ENCODE results near the gene GAS2L1.

GAS2L1 gene

DNA sequence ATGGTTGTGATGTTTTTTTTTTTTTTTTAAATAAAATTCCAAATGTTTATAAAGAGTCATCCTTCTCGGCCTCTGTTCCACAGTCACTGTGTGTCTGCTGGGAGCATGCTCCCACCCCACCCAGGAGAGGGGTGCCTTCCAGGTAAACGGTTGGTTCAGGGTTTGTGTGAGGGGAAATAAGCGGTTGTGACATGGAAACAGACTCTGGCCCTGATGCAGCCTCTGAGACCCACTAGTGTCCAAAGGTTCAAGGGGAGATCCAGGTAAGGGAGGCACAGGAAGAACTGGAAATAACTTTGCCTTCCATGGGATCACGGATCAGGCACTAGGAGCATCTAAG is 6.0 kb upstream of the GAS2L1 start:
- Histone ChIP-seq H3K4me1 (no peaks in the 10 kb centered on the region), H3K9me3 (no peaks in the 10 kb centered on the region), H3K4me3 (ENCODE audit: low read depth, low read length) (no peak overlapping the region), H3K36me3 (peaks cover 59% of the 10 kb centered on the region), H3K27me3 (no peaks in the 10 kb centered on the region)
- no peak for DNase-seq
- TF ChIP-seq, protein P1, sequence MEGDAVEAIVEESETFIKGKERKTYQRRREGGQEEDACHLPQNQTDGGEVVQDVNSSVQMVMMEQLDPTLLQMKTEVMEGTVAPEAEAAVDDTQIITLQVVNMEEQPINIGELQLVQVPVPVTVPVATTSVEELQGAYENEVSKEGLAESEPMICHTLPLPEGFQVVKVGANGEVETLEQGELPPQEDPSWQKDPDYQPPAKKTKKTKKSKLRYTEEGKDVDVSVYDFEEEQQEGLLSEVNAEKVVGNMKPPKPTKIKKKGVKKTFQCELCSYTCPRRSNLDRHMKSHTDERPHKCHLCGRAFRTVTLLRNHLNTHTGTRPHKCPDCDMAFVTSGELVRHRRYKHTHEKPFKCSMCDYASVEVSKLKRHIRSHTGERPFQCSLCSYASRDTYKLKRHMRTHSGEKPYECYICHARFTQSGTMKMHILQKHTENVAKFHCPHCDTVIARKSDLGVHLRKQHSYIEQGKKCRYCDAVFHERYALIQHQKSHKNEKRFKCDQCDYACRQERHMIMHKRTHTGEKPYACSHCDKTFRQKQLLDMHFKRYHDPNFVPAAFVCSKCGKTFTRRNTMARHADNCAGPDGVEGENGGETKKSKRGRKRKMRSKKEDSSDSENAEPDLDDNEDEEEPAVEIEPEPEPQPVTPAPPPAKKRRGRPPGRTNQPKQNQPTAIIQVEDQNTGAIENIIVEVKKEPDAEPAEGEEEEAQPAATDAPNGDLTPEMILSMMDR (IDR thresholded peaks at IDR 0.05; ENCODE audit: low read depth, low read length): no peak

DNA sequence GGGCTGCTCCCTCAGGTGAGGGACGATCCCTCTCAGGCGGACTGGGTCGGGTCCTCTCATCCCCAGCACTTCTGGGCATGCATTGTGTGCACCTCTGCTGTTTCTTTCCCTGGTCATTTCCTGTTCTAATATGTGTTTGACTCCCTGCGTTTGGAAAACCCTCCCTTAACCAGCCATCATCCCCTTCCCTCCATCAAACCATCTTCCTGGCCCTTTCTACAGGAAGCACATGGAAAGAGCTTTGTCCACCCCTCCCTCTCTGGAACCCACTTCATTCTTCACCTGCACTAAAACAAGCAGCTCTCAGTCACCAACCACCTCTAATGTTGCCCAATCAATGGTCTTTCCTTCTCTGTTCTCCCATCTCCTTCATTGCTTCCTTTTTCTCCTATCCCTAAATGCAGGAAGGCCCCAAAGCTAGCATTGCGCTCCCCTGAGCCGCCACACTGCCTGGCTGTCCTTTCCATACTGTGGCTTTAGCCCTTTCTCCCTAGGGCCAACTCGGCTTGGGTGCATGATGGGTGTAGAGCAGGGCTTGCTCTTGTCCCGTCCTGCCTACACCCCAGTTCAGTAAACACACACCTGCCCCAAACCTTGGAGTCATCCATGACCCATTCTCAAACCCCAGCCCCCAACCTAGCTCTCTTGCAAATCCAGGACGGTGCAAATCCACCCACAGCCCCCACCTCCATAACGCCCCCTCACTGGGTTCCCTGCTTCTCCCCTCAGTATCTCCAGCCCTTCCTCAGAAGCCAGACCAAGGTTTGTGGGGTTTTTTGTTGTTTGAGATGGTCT is 5.4 kb upstream of the GAS2L1 start:
- TF ChIP-seq, protein P1 (IDR thresholded peaks at IDR 0.05; ENCODE audit: low read depth, low read length): no peak
- no peak for DNase-seq
- Histone ChIP-seq H3K27me3 (no peaks in the 10 kb centered on the region), H3K4me3 (ENCODE audit: low read depth, low read length) (no peak overlapping the region), H3K36me3 (peaks cover 53% of the 10 kb centered on the region), H3K9me3 (no peaks in the 10 kb centered on the region), H3K4me1 (no peaks in the 10 kb centered on the region)

DNA sequence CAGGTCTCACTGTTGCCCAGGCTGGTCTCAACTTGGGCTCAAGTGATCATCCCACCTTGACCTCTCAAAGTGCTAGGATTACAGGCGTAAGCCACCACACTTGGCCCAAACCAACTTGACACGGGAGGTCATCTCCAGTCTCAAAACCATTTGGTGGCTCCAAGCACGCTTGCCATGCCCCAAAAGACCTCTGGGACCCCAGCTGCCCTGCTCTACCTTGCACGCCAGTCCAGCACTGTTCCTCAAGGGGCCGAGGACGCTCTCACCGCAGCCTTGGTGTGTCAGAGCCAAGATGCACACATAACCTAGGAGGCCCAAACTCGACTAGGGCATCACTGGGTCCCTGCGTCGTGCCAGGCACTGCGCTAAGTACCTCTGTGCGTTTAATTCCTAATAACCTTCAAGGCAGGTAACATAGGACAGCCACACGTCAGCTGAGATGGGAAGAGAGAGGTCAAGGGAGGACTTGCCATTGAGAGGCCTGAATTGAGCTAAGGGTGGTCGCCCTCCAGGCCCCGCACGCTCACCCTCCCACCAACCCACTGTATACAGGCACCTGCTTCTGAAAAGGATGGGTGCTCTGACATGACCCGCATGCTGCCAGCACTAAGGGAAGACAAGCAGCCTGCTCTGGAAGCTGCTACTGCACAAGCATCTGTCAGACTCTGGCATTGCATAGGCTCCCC is 4.6 kb upstream of the GAS2L1 start:
- no peaks in the 10 kb centered on the region for H3K9me3 ChIP-seq
- no peaks in the 10 kb centered on the region for H3K4me1 ChIP-seq
- no peak for DNase-seq
- H3K36me3 ChIP-seq: peaks cover 45% of the 10 kb centered on the region
- TF ChIP-seq, protein P1 (IDR thresholded peaks at IDR 0.05; ENCODE audit: low read depth, low read length): no peak
- H3K4me3 ChIP-seq (ENCODE audit: low read depth, low read length): no peak overlapping the region
- H3K27me3 ChIP-seq: no peaks in the 10 kb centered on the region

GRCh38 chr22:29302402-29302680 is 4.1 kb upstream of the GAS2L1 start:
- DNase-seq: no peak
- Histone ChIP-seq H3K27me3 (no peaks in the 10 kb centered on the region), H3K36me3 (peaks cover 40% of the 10 kb centered on the region), H3K4me3 (ENCODE audit: low read depth, low read length) (no peak overlapping the region), H3K9me3 (no peaks in the 10 kb centered on the region), H3K4me1 (no peaks in the 10 kb centered on the region)
- TF ChIP-seq, protein P1 (IDR thresholded peaks at IDR 0.05; ENCODE audit: low read depth, low read length): no peak

DNA sequence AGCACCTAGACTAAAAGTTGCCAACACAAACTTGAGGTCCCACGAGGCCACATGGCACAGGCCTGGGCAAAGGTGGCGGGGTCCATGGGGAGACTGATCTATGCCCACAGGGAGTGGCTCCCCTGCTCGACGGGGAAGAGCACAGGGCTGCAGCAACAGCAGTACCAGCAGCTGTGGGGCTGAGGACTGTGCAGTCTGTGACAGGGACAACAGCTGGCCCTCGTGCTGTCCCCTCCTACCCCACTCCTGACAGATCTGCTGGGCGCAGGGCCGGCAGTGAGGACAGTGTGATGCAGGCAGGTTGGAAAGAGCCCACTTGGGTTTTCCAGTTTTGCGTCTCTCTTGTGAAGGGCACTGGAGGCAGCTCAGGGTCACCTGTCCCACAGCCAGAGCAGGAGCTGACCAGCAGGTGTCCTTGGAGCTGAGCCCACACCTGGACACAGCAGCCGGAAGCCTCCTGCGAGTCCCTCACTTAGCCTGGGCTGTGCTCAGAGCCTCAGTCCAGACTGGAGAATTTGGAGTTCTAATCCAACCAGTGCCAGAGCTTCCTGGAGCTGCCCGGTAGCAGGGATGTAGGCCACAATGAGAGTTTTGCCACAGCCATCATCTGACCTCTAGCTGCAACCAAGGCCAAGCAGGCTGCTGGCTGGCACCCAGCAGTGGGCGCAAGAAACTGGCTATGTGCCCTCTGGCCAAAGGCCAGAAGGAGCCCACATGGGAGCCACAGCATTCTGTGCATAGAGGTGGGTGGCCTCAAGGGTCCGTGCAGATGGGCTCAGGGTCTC is 3.6 kb upstream of the GAS2L1 start:
- H3K9me3 ChIP-seq: no peaks in the 10 kb centered on the region
- no peak overlapping the region for H3K4me3 ChIP-seq (ENCODE audit: low read depth, low read length)
- H3K27me3 ChIP-seq: no peaks in the 10 kb centered on the region
- TF ChIP-seq, protein P1 (IDR thresholded peaks at IDR 0.05; ENCODE audit: low read depth, low read length): no peak
- peaks cover 35% of the 10 kb centered on the region for H3K36me3 ChIP-seq
- no peak for DNase-seq
- no peaks in the 10 kb centered on the region for H3K4me1 ChIP-seq

- TF ChIP-seq, protein P1 (IDR thresholded peaks at IDR 0.05; ENCODE audit: low read depth, low read length): no peak
- Histone ChIP-seq H3K4me1 (peaks cover 2% of the 10 kb centered on the region), H3K4me3 (ENCODE audit: low read depth, low read length) (peak overlapping the region; percentile 83; the same call in 1 of the 2 replicates), H3K36me3 (peaks cover 9% of the 10 kb centered on the region), H3K9me3 (no peaks in the 10 kb centered on the region), H3K27me3 (no peaks in the 10 kb centered on the region)
- DNase-seq: no peak
These were observed 645 bp upstream of the GAS2L1 start for GRCh38 chr22:29305836-29306174.

Data from BE2C (cell line).